Activated T-cell treated with anti-CD3 and anti-CD28 coated beads, Interleukin-2, amount 50 U/mL, for 1 hour (primary cell): ENCODE data around the gene EXOC2.
A peak's percentile ranks its signal among the peaks of the same experiment; 100 is the strongest.

Source experiments
- DNase-seq: peaks from one replicate; pipeline ENCODE4 v3.0.0-alpha.2; 2020

The EXOC2 gene

GRCh38 chr6:692858-693722, at the start of gene EXOC2:
EXOC2 (minus strand) TSS chr6:693139; CDS start chr6:637818, 55,321 bp downstream.
- peak; percentile 85 for DNase-seq

GRCh38 chr6:741410-742339, 48.7 kb upstream of the EXOC2 start:
- DNase-seq = no peak

GRCh38 chr6:736657-737446, 43.9 kb upstream of the EXOC2 start:
- no peak for DNase-seq

- no peak for DNase-seq
Measured at GRCh38 chr6:733431-734219, 40.7 kb upstream of the EXOC2 start.

GRCh38 chr6:731924-732323, 39.0 kb upstream of the EXOC2 start:
- DNase-seq = no peak

- no peak for DNase-seq
Measured at GRCh38 chr6:729606-730320, 36.8 kb upstream of the EXOC2 start.

GRCh38 chr6:727856-728255, 34.9 kb upstream of the EXOC2 start:
- DNase-seq = no peak

GRCh38 chr6:723540-723939, 30.6 kb upstream of the EXOC2 start:
- no peak for DNase-seq

GRCh38 chr6:722608-723007, 29.7 kb upstream of the EXOC2 start:
- DNase-seq = no peak

- peak; percentile 68 for DNase-seq
Measured at GRCh38 chr6:722077-722524, 29.2 kb upstream of the EXOC2 start.

GRCh38 chr6:718345-718744, 25.4 kb upstream of the EXOC2 start:
- no peak for DNase-seq

- DNase-seq = no peak
Measured at GRCh38 chr6:717135-717534, 24.2 kb upstream of the EXOC2 start.

GRCh38 chr6:715709-716491, 23.0 kb upstream of the EXOC2 start:
- no peak for DNase-seq

- DNase-seq = no peak
Measured at GRCh38 chr6:714100-714499, 21.2 kb upstream of the EXOC2 start.

GRCh38 chr6:713351-713750, 20.4 kb upstream of the EXOC2 start:
- DNase-seq = no peak

- no peak for DNase-seq
Measured at GRCh38 chr6:712805-713204, 19.9 kb upstream of the EXOC2 start.

- no peak for DNase-seq
Measured at GRCh38 chr6:711925-712324, 19.0 kb upstream of the EXOC2 start.

GRCh38 chr6:710601-711571, 17.9 kb upstream of the EXOC2 start:
- DNase-seq = peak; percentile 54

GRCh38 chr6:709471-710056, 16.6 kb upstream of the EXOC2 start:
- no peak for DNase-seq
